ENCODE measurements around the gene ANKRD44.

ANKRD44 gene

GRCh38 chr2:197308585-197308984, 2.0 kb downstream of the ANKRD44 start:
- Histone ChIP-seq H3K27me3 (replicated peaks) (no peaks in the 10 kb centered on the region), H3K4me3 (ENCODE audit: low read depth, low read length) (no peak overlapping the region), H3K27ac (no peak overlapping the region), H3K36me3 (replicated peaks) (no peaks in the 10 kb centered on the region)
- TF ChIP-seq CTCF (IDR thresholded peaks at IDR 0.05; ENCODE audit: low read depth, low read length, missing control alignments) = no peak
- DNase-seq = no peak
- in situ Hi-C loops (cut with HindIII; ENCODE audit: low pct_ligation_motif_present, low sequenced_read_pairs) = no loop called here

DNA sequence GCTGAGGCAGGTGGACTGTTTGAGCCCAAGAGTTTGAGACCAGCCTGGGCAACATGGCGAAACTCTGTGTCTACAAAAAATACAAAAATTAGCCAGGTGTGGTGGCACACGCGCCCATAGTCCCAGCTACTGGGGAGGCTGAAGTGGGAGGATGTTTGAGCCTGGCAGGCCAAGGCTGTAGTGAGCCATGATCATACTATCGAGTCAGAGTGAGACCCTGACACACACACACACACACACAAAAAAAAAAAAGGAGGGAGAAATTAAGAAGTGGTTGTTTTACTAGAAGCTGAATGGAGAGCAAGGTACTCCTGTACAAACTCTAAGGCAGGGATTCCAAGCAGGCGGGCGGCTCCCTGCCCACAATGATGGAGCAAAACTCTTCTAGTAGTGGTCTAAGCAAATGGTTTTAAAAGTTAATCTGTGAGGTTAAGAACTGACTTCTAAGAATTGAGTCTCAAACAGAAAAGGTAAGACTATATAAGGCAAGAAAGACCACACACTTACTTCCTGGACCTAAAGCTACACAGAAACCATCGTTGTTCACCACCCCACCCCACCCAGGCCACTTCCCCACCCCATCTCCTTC, 2.6 kb downstream of the ANKRD44 start:
- in situ Hi-C loops (cut with HindIII; ENCODE audit: low pct_ligation_motif_present, low sequenced_read_pairs) = no loop called here
- H3K27me3 ChIP-seq (replicated peaks) = no peaks in the 10 kb centered on the region
- no peak for TF ChIP-seq CTCF (IDR thresholded peaks at IDR 0.05; ENCODE audit: low read depth, low read length, missing control alignments)
- H3K4me3 ChIP-seq (ENCODE audit: low read depth, low read length) = no peak overlapping the region
- no peaks in the 10 kb centered on the region for H3K36me3 ChIP-seq (replicated peaks)
- DNase-seq = no peak
- no peak overlapping the region for H3K27ac ChIP-seq

DNA sequence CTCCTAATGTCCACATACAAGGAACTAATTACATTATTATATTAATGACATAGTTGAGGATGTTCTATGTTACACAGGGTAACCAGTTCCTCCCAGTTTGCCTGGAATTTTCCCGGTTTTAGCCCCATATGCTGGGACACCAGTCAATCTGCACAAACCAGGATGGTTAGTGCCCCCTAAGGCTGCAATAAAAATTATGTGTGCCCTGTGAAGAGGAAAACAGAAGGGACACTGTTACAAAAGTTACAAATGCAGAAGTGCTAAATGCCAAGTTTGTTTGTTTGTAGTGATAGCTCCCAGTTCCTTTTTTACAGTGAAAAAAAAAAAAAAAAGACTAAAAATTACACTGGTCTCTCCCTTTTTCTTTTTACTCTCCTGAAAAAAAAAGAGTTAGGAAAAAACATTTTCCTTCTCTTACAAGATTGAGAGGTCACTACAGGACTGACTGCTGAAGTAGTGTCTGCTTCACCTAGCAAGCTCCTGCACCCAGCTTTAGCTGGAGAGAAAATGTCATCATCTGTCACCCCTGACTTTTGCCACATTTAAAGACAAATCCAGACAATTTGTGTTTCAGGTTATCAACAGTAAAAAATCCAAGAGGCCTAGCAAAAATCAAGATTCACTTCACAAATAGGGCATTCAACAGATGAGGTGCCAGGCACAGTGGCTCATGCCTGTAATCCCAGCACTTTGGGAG, 3.2 kb downstream of the ANKRD44 start:
- Histone ChIP-seq H3K4me3 (ENCODE audit: low read depth, low read length) (no peak overlapping the region), H3K27me3 (replicated peaks) (no peaks in the 10 kb centered on the region), H3K27ac (no peak overlapping the region), H3K36me3 (replicated peaks) (no peaks in the 10 kb centered on the region)
- TF ChIP-seq CTCF (IDR thresholded peaks at IDR 0.05; ENCODE audit: low read depth, low read length, missing control alignments) = peak; percentile 29
- no peak for DNase-seq
- in situ Hi-C loops (cut with HindIII; ENCODE audit: low pct_ligation_motif_present, low sequenced_read_pairs) = no loop called here

DNA sequence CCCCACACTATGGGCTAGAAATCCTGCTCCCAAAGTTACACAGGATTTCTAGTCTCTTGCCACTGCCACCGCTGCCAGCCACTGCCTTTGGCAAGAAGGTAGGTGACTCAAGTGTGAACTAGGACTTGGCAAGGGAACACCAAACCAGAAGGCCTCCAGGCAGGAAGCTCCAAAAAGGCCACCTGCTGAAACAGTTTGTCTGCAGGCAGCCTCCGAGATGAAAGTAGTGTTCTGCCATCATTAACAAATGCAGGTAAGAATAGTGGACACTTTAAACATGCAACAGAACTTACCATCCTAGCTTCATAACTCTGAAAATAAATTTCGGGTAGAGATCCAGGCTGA, 3.9 kb downstream of the ANKRD44 start:
- no peaks in the 10 kb centered on the region for H3K27me3 ChIP-seq (replicated peaks)
- H3K36me3 ChIP-seq (replicated peaks) = no peaks in the 10 kb centered on the region
- H3K27ac ChIP-seq = no peak overlapping the region
- no peak for TF ChIP-seq CTCF (IDR thresholded peaks at IDR 0.05; ENCODE audit: low read depth, low read length, missing control alignments)
- in situ Hi-C loops (cut with HindIII; ENCODE audit: low pct_ligation_motif_present, low sequenced_read_pairs) = no loop called here
- H3K4me3 ChIP-seq (ENCODE audit: low read depth, low read length) = no peak overlapping the region
- DNase-seq = no peak

- H3K27me3 ChIP-seq (replicated peaks) = no peaks in the 10 kb centered on the region
- DNase-seq = no peak
- H3K4me3 ChIP-seq (ENCODE audit: low read depth, low read length) = no peak overlapping the region
- H3K27ac ChIP-seq = no peak overlapping the region
- no peaks in the 10 kb centered on the region for H3K36me3 ChIP-seq (replicated peaks)
- TF ChIP-seq CTCF (IDR thresholded peaks at IDR 0.05; ENCODE audit: low read depth, low read length, missing control alignments) = no peak
- in situ Hi-C loops (cut with HindIII; ENCODE audit: low pct_ligation_motif_present, low sequenced_read_pairs) = no loop called here
These were observed 4.4 kb downstream of the ANKRD44 start for GRCh38 chr2:197306024-197306695.

Measured in brain microvascular endothelial cell (primary cell).